Fibroblast of villous mesenchyme (primary cell): ENCODE measurements around the gene MINAR1. TPM values are rescaled to one million over a fixed set of nuclear protein-coding genes. Genes with fewer than 3 reads are reported as not detected.

Experiments used
- DNase-seq: peaks from one replicate; pipeline ENCODE4 v3.0.0-alpha.2; 2010; ENCODE audit warnings: low read depth
- H3K4me3 ChIP-seq: 2 replicates; pipeline ENCODE4 v1.5.1; 2011; ENCODE audit warnings: low read depth, mild to moderate bottlenecking, low read length
- total RNA-seq: library from RNA; depleted of rRNA; stranded (reverse); fragments of >200 nt; gene quantifications from 2 replicates; pipeline ENCODE4 v1.2.3, GENCODE V29; 2012
- TF ChIP-seq, protein P1 (sequence below): IDR thresholded peaks from 2 replicates; pipeline ENCODE4 v1.5.1; 2012; ENCODE audit warnings: low read depth, mild to moderate bottlenecking, low read length; ENCODE audit not compliant: insufficient read depth

The MINAR1 gene
- total RNA-seq, 1 donor: 1.3 TPM

DNA sequence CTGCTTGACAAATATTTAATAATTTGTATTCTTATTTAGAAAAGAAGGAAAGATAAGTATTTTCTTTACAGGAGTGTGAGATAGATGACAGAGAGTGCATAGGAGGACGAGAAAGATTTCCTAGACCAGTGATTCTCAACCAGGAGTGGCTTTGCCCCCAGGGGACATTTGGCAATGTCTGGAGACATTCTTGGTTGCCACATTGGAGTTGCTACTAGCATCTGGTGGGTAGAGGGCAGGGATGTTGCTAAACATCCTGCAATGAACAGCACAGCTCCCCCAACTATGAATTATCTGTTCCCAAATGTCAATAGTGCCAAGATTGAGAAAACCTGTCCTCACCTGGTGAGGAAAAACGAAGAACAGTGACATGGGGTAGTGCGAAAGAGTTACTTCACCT is 30.8 kb upstream of the MINAR1 start:
- no peak for DNase-seq
- H3K4me3 ChIP-seq: no peak overlapping the region
- TF ChIP-seq, protein P1, sequence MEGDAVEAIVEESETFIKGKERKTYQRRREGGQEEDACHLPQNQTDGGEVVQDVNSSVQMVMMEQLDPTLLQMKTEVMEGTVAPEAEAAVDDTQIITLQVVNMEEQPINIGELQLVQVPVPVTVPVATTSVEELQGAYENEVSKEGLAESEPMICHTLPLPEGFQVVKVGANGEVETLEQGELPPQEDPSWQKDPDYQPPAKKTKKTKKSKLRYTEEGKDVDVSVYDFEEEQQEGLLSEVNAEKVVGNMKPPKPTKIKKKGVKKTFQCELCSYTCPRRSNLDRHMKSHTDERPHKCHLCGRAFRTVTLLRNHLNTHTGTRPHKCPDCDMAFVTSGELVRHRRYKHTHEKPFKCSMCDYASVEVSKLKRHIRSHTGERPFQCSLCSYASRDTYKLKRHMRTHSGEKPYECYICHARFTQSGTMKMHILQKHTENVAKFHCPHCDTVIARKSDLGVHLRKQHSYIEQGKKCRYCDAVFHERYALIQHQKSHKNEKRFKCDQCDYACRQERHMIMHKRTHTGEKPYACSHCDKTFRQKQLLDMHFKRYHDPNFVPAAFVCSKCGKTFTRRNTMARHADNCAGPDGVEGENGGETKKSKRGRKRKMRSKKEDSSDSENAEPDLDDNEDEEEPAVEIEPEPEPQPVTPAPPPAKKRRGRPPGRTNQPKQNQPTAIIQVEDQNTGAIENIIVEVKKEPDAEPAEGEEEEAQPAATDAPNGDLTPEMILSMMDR: no peak

DNA sequence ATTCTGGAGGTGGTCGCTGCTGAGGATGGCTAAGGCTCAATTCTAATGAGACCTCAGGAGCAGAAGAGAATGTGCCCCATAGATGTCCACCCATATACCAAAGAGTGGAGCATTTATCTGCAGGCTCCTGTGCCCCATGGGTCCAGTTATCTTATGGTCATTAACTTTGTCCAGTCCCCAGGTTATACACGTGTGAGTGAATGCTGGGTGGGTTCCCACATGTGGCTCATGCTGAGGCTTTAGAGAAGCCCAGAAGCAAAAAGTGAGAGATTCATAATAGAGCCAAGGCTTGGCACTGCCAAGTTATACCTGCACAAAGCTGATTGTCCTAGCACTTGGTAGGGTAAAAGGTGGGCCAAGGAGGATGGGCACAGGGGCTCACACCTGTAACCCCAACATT is 30.0 kb upstream of the MINAR1 start:
- DNase-seq: no peak
- TF ChIP-seq, protein P1: no peak
- no peak overlapping the region for H3K4me3 ChIP-seq

DNA sequence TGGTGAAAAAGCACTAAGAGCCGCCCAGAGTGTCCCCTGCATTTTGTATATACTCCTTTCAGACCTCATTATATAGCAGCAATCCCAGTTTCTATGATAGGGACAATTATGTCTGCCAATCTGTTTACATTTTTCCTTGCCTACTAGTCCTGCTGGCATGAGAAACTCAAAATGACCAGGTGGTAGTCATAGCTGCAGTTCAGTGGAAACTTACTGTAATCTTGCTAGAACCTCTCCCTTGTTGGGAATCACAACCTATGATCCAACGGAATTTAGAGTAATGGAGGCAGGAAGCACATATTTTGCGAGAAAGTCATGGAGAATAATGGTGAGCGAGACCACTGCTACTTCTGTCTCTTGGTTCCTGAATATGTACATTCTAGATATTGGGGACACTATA is 28.6 kb upstream of the MINAR1 start:
- DNase-seq: no peak
- H3K4me3 ChIP-seq: no peak overlapping the region
- TF ChIP-seq, protein P1: no peak

DNA sequence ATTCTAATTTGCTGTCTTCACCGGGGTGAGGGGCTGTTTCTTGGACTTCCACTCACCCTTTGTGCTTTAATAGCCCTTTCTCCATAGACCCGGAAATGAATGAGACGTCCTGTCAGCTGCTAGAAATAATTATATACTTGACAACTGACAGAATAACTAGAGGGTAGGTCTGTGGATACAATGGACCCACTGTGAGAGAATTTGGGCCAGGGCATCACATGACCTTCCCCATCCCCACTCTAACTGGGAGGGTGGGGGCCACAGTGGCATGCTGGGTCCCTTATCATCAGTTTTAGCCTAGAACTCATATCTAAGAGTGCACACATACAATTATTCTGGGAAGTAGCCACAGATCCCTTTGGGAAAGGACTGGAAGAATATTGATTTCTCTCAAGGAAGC is 25.9 kb upstream of the MINAR1 start:
- H3K4me3 ChIP-seq: no peak overlapping the region
- DNase-seq: no peak
- TF ChIP-seq, protein P1: no peak

DNA sequence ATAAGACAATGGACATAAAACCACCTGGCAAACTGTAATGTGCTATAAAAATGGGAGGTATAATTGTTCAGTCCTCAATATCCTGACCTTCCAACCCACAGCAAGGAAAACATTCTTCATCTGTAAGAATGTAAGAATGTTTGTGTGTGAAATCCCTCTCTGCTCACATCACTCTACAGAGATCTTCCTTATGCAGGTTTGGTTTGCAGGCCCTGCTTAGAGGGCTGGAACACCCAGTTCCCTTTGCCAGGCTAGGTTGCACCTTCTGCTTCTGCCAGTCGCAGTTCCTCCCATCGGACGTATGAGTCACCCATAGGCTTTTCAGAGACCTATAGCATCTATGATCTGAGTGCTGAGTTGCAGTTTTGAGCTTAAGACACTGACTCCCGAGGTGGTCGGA is 24.1 kb upstream of the MINAR1 start:
- TF ChIP-seq, protein P1: no peak
- H3K4me3 ChIP-seq: no peak overlapping the region
- DNase-seq: peak; percentile 4

DNA sequence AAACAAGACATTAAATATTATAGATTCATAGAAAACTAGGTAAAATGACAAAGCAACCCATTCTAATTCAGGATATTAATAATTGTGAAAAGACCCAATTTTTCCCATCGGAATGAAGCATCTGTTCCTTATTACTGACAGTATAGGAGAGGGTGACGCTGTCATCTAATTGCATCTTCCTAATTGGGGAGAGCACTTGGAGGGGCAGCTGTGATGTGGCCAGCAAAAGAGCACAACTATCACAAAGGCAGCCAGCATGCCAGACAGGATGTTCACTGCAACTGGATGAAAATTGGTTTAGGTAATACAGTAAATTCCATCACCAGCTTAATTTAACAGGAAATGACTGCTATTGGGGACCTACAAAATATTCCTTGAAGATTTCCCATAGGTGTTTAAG is 21.9 kb upstream of the MINAR1 start:
- TF ChIP-seq, protein P1: no peak
- no peak for DNase-seq

DNA sequence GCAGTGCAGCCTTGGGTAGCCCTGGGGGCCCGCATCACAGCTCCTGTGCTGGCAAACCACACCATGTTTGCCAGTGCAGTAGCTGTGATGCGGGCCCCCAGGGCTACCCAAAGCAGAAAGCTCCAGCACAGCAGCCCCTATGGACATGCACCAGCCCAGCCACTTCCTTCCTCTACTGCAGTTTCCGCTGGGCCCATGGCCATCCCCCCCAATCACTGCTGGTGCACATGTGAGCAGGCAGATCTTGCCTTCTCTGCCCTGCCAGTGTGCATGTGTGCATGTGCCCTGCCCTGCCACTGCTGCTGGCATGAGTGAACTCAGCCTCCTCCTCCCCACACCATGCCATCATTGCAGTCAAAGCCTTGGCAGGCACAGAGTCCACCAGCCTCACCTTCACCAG is 20.1 kb upstream of the MINAR1 start:
- TF ChIP-seq, protein P1: no peak

More for the DNA sequence above, 21.9 kb upstream of the MINAR1 start:
- no peak overlapping the region for H3K4me3 ChIP-seq

More for the DNA sequence above, 20.1 kb upstream of the MINAR1 start:
- no peak for DNase-seq
- no peak overlapping the region for H3K4me3 ChIP-seq
